Measurements from ENCODE around the gene LITAF. TPM values are rescaled to one million over a fixed set of nuclear protein-coding genes. Genes with fewer than 3 reads are reported as not detected.

LITAF gene
- polyA plus RNA-seq, 1 donor, result 30.5 TPM

DNA sequence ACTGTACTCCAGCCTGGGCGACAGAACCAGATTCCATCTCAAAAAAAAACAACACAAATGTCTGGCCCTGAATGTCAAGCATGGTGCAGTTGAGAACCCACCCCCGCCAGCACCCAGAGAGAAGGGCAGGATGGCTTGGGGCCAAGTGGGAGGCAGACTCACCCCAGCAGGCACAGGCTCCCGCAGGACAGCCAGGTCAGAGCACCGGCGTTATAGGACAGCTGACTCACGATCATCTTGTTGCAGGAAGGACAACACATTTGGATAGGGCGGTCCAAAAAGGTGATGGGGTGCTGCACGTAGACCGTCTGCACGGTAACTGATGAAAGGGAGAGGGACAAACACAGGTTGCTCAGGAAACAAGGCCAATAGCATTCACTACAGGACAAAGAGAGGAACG lies 33.3 kb downstream of the LITAF start:
- no peak for DNase-seq (ENCODE audit: low read depth)

DNA sequence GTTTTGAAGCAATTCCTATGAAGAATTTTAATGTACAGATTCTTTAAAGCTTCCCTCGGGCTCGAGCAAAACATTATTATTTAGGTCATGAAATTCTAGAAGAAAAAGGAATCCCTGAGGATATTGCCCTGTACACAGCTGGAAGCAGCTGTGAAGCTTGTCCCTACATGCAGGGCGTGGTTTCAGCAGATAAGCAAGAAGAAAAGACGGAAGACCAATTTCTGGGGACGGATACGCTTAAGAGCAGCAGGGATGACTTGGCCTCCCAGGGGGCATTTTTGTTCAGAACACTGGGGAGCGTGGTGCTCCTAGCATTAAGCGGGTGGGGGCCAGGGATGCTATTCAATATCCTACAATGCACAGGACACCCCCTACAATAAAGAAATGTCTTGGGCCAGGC lies 34.3 kb downstream of the LITAF start:
- no peak for DNase-seq (ENCODE audit: low read depth)

DNA sequence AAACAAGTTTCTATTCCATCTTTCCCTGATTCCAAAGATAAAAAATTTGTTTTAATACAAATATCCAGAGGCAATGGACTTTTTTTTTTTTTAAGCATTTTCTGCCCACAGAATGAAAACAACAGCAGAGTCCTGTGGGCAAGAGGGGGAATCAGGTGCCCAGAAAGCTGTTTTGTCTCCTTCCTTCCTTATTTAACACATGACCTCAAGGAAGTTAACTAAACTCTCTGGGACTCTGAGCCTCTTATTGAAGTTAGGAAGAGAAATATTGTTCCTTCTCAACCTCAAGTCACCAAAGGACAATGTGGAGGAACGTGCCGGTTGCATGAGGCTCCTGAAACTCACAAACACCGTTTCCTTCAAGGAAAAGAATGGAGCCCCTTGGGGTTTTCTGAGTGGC lies 34.9 kb downstream of the LITAF start:
- DNase-seq (ENCODE audit: low read depth), result no peak

DNA sequence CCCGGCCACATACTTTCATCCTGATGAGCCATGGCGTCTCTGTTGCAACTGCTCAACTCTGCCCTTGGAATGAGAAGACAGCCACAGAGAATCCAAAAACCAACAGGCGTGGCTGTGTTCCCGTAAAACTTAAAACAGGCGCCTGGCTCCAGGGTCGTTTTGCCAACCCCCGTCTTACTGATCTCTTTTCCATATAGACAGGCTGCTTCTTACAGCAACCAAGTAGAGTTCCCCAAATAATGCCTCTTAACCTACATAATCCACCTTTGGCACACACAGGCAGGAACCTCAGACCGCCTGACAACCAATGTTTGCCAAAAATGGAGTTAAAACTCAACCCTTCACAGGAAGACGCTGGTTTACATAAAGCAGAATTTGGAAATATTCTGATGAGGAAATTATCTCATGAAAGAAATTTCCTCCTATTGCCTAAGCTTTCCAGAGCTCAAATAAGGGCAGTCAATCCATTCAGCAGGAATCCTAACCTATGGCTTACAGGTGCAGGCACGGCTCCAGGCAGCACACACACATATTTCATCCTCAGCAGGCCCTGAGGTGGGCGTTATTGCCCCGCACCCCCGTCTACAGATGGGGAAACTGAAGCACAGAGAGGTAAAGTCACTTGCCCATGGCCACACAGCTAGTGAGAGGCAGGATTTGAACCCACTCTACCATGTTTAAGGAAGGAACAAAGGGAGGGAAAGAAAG lies 35.8 kb downstream of the LITAF start:
- DNase-seq (ENCODE audit: low read depth), result no peak

DNA sequence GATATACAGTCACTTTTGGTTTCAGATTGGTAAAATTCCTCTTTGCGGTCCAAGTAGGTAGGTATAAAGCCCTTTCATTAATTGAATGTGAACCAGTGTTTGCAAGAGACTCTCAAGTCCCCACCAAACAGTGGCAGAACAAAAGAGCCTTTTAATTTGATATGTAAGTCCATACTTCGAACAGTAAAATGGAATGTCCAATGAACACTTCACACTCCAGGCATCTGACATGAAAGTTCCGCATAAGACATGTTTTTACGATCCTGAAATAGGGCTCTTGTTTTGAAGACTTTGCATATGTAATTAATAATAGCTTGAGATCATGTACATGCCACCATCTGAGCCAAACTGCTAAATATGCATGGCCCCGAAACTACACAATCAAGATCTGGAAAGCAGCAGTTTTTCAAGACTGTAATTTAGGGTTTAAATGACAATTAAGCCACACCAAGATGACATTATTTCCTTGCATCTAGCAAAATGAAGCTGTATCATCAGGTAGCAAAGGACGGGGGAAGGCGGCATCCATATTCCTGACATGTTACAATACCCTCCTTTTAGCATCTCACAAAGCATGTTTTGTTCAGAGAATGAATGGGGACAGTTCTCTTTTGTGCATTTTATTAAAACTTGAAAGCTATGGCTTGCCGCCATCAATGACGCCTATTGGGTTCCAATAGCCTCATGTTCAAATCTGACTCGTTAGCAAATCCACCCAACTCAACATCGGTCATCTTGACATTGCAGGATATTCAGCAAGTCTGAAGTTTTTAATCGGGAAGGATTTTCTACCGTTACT lies 39.4 kb downstream of the LITAF start:
- no peak for DNase-seq (ENCODE audit: low read depth)

DNA sequence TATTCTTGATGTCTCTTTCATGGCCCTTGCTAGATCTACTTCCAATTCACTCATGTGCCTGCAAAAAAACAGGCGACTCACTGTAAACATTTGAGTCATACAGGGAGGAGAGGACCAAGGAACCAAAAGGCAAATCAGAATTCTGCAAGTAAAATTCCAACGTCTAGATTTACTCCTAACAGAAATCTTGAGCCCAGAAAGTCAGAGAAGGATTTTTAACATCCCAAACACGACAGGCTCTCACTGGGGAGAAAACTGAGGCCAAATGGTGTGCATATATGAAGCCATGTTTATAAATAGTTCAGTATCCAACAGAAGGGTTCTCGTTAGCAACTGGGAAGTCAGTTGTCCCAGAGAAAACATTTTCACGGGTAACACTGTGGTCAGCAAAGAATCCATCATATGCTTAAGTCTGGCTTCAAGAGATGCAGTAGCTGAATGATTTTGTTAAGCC lies 40.1 kb downstream of the LITAF start:
- no peak for DNase-seq (ENCODE audit: low read depth)

DNA sequence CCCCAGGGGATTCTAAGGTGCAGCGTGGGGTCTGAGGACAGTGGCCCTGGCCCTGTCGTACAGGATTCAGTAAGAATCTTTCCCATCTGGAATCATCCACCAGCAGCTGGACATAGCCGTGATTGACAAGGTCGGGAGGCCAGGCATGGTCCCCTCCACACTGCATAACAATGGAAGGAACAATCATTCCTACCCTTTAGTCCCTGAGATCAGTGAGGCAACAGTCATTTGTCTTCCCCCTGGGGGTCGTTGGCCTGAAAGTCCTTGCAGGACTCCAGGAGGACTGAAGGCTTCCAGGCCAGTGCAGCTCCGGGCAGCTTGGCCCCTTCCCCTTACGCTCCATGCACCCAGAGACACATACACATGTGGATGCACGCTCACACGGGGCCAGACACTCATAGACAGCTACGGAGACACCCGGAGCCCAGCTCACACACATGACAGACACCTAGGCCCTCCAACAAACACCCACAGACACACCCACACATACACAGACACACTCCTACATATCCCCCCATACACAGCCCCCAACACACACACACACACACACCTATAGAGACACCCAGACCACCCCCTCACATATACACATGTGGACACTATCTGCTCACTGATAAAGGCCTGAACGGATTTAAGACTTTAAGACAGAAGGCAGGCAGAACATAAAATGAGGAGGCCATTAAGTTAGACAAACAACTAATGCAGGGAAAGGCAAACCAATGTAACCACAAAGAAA lies 42.9 kb downstream of the LITAF start:
- DNase-seq (ENCODE audit: low read depth), result no peak

DNA sequence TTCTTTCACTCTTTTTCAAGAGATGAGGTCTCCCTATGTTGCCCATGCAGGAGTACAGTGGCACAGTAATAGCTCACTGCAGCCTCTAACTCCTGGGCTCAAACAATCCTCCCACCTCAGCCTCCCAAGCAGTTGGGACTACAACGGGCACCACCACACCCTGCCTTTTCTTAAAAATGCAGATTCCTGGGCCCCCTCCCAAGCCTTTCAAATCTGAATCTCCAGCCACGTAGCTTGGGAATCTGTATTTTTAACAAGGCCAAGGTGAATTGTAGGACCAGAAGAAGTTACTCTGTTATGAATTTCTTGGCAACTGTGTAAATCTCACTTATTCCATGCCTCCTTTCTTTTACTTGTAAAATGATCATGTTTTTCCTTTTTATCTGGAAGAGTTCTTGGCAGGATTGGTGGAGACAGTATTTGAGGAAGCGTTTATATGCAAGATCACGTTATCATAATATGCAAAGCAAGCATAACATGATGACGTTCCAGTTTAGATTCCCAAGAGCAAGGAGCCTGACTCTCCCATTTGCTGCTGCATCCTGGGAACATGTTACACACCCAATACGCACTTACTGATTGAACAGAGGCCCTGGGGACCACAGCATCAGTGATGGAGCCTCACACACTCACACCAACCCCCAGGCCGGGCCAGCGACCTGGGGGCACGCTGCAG lies 44.5 kb downstream of the LITAF start:
- no peak for DNase-seq (ENCODE audit: low read depth)

DNA sequence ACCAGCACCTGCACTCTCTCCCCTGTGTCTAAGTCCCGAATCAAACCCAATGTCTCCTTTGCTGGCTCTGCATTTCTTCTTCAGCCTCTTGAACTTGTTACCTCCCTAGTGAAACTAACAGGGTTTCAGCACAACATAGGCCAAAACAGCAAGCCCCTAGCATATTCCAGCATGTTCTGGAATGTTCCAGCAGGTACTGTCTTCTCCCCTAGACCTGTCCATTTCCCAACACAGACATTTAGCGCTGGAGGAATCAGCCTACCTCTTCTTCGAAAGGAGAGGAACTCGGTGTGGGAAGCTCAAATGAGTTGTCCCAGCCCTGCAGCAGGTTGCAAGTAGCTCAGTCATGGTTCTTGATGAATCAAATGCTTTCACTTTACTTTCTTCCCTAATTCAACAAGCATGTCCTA lies 47.1 kb downstream of the LITAF start:
- no peak for DNase-seq (ENCODE audit: low read depth)

DNA sequence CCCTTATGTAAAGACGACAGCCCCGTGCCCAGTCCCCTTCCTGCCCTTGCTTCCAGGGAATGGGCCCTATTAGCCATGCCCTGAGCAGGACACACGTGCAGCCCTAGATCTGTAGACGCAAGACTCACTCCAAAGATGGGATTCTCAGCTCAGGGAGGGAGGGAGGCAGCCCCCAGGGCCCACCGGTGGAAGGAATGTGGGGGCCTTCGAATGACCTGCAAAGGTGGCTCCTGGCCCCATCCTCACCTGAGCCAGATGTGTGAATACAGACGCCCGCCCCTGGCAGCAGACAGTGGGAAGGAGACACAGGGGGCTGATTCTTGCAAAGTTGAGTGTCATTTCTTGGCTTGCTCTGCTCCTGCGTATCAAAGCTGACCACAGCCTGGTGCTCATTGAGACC lies 47.8 kb downstream of the LITAF start:
- no peak for DNase-seq (ENCODE audit: low read depth)

DNA sequence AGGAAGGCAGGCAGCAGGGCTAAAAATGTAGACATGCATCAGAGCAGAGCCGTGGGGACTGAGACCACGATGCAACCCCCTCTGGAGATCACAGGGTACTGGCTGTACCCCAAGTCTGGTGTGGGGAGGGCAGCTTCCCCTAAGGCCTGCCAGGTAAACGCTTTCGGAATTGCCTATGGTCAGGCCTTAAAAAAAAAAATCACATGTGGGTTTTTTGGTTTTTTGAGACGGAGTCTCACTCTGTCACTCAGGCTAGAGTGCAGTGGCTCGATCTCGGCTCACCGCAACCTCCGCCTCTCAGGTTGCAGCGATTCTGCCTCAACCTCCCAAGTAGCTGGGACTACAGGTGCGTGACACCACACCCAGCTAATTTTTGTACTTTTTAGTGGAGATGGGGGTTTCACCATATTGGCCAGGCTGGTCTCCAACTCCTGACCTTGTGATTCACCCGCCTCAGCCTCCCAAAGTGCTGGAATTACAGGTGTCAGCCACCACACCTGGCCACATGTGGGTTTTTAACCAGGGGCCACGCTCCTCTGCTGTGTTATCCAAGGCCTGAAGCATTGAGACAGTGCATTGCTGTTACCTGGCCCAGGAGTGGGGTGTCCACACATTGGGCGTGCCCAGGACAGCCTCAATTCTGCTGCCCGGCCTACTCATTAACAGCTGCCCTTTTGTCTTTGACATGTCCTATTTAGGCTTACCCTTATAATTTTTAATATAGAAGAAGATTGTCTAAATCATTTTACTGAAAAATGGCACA lies 50.4 kb downstream of the LITAF start:
- DNase-seq (ENCODE audit: low read depth), result no peak

DNA sequence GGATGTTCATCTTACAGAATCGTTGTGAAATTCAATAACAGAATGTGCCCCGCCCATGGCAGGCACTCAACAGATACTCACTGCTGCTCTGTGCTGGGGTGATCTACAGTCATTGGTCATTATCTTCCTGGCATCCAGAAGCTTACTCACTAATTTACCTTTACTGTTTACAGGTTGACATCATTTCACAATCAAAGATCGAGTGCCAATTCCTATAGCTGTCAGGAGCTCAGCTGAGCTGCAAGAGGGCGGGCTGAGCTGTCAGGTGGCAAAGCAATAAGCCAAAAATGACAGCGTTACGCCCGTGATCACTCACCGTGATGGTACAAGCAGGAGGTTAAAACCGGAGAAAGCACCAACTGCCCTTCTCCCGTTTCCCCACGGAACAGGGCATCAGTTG lies 51.2 kb downstream of the LITAF start:
- no peak for DNase-seq (ENCODE audit: low read depth)

DNA sequence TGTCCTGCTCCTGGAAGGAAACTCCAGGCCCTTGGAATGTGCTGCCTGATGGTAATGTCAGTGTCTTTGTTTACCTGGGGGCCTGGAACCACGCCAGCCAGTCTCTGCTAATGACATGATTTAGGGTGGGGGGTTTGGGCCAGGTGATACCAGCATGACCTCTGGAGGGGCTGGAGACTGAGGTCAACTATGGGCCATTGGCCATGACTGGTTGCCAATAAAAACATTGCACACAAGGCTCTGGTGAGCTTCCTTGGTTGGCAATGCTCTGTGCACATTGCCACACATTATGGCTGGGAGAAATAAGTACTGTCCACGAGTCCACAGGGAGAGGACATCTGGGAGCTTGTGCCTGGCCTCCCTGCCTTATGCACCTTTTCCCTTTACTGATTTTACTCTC lies 52.5 kb downstream of the LITAF start:
- no peak for DNase-seq (ENCODE audit: low read depth)

DNA sequence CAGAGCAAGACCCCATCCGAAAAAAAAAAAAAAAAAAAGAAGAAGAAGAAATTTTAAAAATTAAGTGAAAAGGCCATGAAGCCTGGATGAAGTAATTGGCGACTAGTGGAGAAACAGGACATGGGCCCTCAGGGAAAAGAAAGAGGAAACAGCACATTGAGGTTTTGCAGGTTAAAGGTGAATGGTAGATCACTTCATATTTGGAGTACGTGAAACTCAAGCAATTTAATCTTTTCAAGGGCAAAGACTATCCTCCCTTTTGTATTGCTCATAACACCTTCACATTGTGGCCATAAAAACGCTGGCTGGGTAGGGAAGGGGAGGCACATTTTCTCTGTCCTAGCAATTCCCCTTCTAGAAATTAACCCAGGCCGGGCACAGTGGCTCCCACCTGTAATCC lies 53.1 kb downstream of the LITAF start:
- DNase-seq (ENCODE audit: low read depth), result no peak

DNA sequence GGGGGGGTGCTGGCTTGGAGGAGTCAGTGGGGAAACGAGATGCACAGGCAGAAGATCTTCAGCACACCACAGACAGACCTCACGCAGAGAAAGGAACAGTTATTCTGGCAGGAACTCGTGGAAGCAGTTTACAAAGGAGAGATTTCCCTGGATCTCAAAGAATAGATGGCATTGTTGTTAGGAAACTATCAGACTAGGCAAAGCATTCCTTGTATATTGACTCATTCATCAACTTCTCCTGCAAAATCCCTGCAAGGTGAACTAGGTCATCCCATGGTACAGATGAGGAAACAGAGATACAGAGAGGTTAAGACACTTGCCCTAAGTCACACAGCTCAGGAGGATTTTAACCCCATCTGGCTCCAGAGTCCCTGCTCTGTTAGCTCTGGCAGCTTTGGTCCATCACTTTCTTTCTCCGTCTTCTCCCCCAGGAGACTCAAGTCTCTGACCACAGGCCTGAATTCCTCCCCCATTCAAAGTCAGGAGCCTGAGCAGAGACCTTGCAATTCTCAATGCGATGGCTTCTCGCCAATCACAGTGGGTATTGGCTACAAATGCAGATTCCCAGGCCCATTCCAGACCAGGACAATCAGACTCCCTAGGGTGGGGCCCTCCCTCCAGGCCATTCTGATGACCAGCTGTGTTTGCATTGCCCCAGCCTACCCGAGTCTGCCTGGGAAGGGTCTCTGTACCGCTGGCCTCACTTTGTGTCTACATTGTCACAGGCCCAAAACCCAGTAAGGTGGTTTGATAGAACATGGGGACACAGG lies 56.4 kb downstream of the LITAF start:
- no peak for DNase-seq (ENCODE audit: low read depth)

DNA sequence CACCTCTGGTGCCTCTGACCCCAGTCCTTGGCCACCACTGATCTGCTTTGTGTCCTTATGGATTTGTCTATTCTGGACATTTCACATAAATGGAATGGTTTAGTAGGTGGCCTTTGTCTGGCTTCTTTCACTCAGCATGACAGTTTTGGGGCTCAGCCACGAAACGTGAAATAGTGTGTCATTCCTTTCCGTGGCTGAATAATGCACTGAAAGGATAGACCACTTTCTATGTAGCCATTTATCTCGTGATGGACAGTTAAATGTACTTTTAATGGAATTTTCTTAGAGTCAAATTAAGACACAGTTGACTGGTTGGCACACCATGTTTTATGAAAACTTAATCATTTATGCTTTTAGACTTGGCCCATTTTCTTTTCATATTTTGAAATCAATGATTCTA lies 57.4 kb downstream of the LITAF start:
- DNase-seq (ENCODE audit: low read depth), result no peak

DNA sequence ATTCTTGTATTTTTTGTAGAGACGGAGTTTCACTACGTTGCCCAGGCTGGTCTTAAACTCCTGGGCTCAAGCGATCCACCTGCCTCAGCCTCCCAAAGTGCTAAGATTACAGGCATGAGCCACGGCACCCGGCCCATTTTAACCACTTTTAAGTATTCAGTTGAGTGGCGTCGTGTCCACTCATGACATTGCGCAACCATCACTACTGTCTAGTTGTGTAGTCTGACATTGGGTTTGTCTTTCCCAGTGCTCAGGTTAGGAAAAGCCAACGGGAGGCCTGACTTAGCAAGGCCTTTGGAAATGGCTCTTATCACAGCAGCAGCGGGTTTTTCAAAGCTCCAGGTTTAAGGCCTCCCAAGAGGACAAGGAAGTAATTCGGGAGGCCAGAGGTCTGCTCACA lies 58.7 kb downstream of the LITAF start:
- DNase-seq (ENCODE audit: low read depth), result no peak

DNA sequence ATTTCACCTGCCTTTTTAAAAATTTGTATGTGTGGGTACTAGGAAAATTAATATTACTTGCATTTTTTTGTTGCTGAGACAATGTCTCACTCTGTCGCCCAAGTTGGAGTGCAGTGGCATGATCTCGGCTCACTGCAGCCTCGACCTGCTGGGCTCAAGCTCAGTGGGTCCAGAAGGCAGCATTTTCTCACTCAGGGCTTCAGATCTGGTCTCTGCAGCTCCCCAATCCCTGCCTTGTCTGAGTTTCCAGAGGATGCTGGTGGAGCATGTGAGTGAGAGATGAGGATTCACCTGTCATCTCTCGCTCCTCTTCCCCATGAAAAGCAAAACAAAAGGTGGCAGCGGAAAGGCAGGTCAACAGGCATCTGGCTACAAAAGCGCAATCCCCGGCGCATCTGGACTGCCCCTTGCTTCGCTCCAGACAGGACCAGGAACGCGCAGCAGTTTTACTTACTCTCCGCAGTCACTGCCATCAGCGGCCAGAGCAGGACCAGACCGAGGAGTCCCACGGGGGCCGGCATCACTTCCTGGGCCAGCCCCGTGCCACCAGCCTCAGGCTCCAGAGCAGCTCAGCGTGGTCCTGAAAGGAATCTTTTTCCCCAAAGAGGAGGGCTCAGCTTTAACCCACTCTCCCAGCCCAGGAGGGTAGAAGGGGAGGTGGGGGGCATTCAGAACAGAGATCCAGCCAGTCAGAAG lies 59.9 kb downstream of the LITAF start:
- no peak for DNase-seq (ENCODE audit: low read depth)

DNA sequence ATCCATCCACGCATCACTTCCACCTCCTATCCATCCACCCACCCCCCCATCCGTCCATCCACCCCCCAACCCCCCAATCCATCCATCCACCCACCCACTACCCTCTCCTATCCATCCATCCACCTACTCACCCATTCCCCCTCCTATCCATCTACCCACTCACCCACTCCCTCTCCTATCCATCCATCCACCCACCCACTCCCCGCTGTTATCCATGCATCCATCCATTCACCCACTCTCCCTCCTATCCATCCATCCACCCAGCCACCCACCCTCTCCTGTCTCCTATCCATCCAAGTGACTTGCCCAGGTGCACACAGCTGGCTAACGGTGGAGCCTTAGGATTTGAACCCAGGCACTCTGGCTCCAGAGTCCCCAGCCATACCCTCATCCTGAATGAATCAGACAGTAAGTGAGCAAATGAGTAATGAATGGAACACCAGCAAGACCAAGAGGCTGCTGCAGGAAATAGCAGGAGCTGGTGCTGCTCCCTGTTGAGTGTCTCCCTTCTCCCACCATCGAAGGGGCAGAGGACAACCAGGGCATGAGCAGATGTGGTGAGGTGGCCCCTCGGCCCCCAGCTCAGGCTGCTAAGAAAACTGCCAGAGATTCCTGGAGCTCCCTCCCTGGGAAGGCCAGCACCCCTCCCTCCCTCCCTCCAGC lies 62.5 kb downstream of the LITAF start:
- no peak for DNase-seq (ENCODE audit: low read depth)
